Gastrocnemius medialis (tissue), 4 donors: Measurements from ENCODE around the gene EGLN1.

Experiments used
- POLR2A ChIP-seq, 2 donors: fragments of 450-650 bp; IDR thresholded peaks; one replicate each; pipeline ENCODE4 v1.6.1; 2017; ENCODE audit warnings: antibody characterized with exemption in 2 of 2, mild to moderate bottlenecking in 2 of 2, moderate library complexity in 2 of 2
- TF ChIP-seq, protein P1 (sequence below), 5 experiments: fragments of 450-650 bp in 3 of 5; fragments of 200-600 bp in 2 of 5; sonication (generic) in 2 of 5; IDR thresholded peaks in 4 of 5; conservative IDR thresholded peaks in 1 of 5; 1 replicate in 4 of 5; 2 replicates in 1 of 5; pipeline ENCODE4 v1.5.1; 2016 to 2019; ENCODE audit warnings: antibody characterized with exemption in 5 of 5, mild to moderate bottlenecking in 3 of 5, moderate library complexity in 3 of 5

DNA sequence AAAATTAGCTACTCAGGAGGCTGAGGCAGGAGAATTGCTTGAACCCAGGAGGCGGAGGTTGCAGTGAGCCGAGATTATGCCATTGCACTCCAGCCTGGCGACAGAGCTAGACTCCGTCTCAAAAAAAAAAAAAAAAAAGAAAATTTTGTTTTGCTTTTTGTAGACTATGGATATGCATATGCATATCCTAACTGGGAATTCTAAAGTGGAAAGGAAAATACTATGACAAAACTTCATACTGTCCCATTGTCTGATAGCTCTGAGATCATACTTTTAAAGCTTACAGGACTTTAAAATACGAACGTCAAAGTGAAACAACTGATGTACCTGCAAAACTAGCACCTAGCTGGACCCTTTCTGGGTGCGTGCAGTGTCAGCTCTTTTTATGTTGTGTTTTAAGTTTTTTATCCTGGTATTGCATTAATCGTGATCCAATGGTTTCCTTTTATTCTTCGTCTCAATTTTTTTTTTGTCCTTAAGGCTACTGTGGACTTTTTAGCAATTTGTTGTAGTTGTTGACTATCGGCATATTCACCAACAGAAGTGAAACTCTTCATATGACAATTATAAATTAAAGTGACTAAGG is 64.8 kb downstream of the EGLN1 start:
- TF ChIP-seq, protein P1, sequence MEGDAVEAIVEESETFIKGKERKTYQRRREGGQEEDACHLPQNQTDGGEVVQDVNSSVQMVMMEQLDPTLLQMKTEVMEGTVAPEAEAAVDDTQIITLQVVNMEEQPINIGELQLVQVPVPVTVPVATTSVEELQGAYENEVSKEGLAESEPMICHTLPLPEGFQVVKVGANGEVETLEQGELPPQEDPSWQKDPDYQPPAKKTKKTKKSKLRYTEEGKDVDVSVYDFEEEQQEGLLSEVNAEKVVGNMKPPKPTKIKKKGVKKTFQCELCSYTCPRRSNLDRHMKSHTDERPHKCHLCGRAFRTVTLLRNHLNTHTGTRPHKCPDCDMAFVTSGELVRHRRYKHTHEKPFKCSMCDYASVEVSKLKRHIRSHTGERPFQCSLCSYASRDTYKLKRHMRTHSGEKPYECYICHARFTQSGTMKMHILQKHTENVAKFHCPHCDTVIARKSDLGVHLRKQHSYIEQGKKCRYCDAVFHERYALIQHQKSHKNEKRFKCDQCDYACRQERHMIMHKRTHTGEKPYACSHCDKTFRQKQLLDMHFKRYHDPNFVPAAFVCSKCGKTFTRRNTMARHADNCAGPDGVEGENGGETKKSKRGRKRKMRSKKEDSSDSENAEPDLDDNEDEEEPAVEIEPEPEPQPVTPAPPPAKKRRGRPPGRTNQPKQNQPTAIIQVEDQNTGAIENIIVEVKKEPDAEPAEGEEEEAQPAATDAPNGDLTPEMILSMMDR (IDR thresholded peaks at IDR 0.05 in 4 of 5, conservative IDR thresholded peaks at IDR 0.05 in 1 of 5): no peak
- no peak for TF ChIP-seq POLR2A (IDR thresholded peaks at IDR 0.05)
